Karpas-422 (cell line): ENCODE measurements around the gene OPN4. TPM values are rescaled to one million over a fixed set of nuclear protein-coding genes. Genes with fewer than 3 reads are reported as not detected.
"Not testable (repeated sequence)": the region's sequence is repeated elsewhere in the genome, so short reads cannot be mapped to it uniquely, and the experiment has no call there.

Experiments
- DNase-seq: peaks from one replicate; pipeline ENCODE4 v3.0.0-alpha.2; 2015
- H2AFZ ChIP-seq: fragments of 200-600 bp; sonication (generic); 2 replicates; pipeline ENCODE4 v1.6.1; 2014; ENCODE audit warnings: antibody characterized with exemption, low read length, mixed read lengths
- H3K27ac ChIP-seq: fragments of 200-600 bp; sonication (generic); 2 replicates; pipeline ENCODE4 v1.5.1; 2014; ENCODE audit warnings: mild to moderate bottlenecking, low read length, moderate library complexity
- H3K27me3 ChIP-seq: fragments of 200-600 bp; sonication (generic); 2 replicates; pipeline ENCODE4 v1.6.1; 2014; ENCODE audit warnings: low read length, mixed read lengths
- H3K36me3 ChIP-seq: fragments of 200-600 bp; sonication (generic); 2 replicates; pipeline ENCODE4 v1.6.1; 2014; ENCODE audit warnings: low read length, mixed read lengths; ENCODE audit not compliant: insufficient read depth
- H3K4me1 ChIP-seq: fragments of 200-600 bp; sonication (generic); 2 replicates; pipeline ENCODE4 v1.6.1; 2014; ENCODE audit warnings: mild to moderate bottlenecking, low read length, mixed read lengths
- H3K4me2 ChIP-seq: fragments of 200-600 bp; sonication (generic); 2 replicates; pipeline ENCODE4 v1.6.1; 2014; ENCODE audit warnings: low read length, low read depth, mild to moderate bottlenecking; ENCODE audit not compliant: poor library complexity, severe bottlenecking
- H3K4me3 ChIP-seq: fragments of 200-600 bp; sonication (generic); 2 replicates; pipeline ENCODE4 v1.5.1; 2014; ENCODE audit warnings: mild to moderate bottlenecking, antibody characterized with exemption, low read length, mixed read lengths
- H3K79me2 ChIP-seq: fragments of 200-600 bp; sonication (generic); 2 replicates; pipeline ENCODE4 v1.6.1; 2014; ENCODE audit warnings: mild to moderate bottlenecking, low read length, mixed read lengths
- H3K9ac ChIP-seq: fragments of 200-600 bp; sonication (generic); 2 replicates; pipeline ENCODE4 v1.6.0; 2014; ENCODE audit warnings: low read length
- H3K9me2 ChIP-seq: fragments of 200-600 bp; sonication (generic), shearing (Covaris generic); replicated peaks from 2 replicates; pipeline ENCODE4 v1.6.0; 2014; ENCODE audit warnings: mild to moderate bottlenecking, low read length, moderate library complexity; ENCODE audit not compliant: insufficient read depth
- H3K9me3 ChIP-seq: fragments of 300-700, 200-600 bp; sonication (generic); 2 replicates; pipeline ENCODE4 v1.6.1; 2014; ENCODE audit warnings: low read length, mixed read lengths
- H4K20me1 ChIP-seq: fragments of 200-600 bp; sonication (generic); 2 replicates; pipeline ENCODE4 v1.6.1; 2014; ENCODE audit warnings: mild to moderate bottlenecking, antibody characterized with exemption, low read length, low read depth; ENCODE audit not compliant: insufficient read depth
- total RNA-seq: library from RNA; depleted of rRNA; stranded (reverse); fragments of >200 nt; shearing (Covaris generic); gene quantifications from 2 replicates; pipeline ENCODE4 v1.2.3, GENCODE V29; 2014; ENCODE audit warnings: low replicate concordance

OPN4 gene
- total RNA-seq, 1 experiment from 2014 or later = not detected

DNA sequence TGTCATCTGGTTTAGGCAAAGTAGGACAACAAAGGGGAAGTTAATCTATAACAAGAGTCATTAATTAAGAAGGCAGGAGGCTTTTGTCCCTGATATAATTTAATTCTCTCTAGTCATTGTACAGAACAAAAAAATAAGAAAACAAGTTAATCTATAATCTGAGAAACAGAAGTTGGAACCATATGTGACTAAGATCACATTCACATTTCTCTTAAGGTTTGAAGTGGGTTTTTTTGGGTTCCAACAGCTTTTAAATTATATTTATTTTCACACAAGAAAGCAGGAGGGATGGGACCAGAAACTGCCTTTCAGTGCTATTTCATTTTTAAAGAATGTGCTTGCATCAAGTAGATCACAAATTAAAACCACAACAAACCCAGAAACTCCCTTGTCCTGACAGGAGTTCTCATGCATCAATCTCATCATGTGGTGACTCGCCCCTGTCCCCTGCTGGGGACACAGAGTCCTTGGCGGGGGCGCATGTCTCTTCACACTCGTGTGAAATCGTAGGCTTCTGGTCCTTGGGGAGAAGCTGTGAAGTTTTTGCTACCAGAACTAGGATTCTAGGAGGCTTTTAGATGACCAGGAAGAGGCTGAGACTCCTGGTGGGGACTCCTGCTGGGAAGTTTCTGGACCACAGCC, 10.1 kb upstream of the OPN4 start:
- Histone ChIP-seq H3K4me1 (peaks cover 27% of the 10 kb centered on the region), H3K27me3 (no peaks in the 10 kb centered on the region), H3K79me2 (no peaks in the 10 kb centered on the region), H3K27ac (peak overlapping the region; percentile 87), H3K4me2 (peak overlapping the region; percentile 71), H3K9me3 (no peaks in the 10 kb centered on the region), H2AFZ (peak overlapping the region; percentile 82; the same call in 1 of the 2 replicates), H3K9me2 (no peaks in the 10 kb centered on the region), H3K36me3 (no peaks in the 10 kb centered on the region), H3K9ac (peak overlapping the region; percentile 61), H4K20me1 (no peaks in the 10 kb centered on the region), H3K4me3 (peak overlapping the region; percentile 55)
- DNase-seq = peak; percentile 62

DNA sequence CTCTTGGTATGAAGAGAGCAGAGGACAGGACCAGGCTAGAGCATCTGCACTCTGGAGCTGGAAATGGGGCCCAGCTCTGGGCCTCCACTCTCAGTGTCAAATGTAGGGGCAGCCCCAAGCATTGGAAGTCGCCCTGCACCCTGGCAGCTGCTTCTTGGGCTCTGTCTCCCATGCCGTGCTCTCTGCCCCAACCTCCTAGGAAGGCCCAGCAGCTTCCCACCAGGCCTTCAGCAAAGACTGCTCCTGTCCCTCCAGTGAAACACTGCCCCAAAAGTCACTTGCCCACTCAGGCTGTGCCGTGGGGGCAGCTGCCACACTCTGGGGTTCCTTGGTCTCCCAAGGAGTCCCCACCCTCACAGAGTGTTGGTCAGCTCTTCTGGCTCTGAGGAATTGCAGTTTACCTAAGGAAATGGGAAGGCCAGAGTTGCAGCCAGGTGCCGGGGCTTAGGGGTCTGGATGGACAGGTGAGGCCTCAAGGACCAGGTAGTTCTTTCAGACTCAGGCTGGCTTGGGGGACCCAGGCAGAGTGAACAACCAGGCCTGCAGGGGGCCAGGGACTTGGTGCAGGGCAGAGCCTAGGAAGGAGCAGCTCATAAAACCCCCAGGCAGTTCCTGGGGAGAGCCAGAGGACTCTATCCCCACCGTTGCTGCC, 9.4 kb upstream of the OPN4 start:
- Histone ChIP-seq H3K9me3 (no peaks in the 10 kb centered on the region), H3K27ac (peak overlapping the region; percentile 87), H3K27me3 (no peaks in the 10 kb centered on the region), H3K36me3 (no peaks in the 10 kb centered on the region), H3K9ac (peak overlapping the region; percentile 61), H3K79me2 (no peaks in the 10 kb centered on the region), H4K20me1 (no peaks in the 10 kb centered on the region), H3K9me2 (no peaks in the 10 kb centered on the region), H3K4me2 (peak overlapping the region; percentile 71), H2AFZ (peak overlapping the region; percentile 82; the same call in 1 of the 2 replicates), H3K4me1 (peaks cover 27% of the 10 kb centered on the region), H3K4me3 (no peak overlapping the region)
- no peak for DNase-seq

DNA sequence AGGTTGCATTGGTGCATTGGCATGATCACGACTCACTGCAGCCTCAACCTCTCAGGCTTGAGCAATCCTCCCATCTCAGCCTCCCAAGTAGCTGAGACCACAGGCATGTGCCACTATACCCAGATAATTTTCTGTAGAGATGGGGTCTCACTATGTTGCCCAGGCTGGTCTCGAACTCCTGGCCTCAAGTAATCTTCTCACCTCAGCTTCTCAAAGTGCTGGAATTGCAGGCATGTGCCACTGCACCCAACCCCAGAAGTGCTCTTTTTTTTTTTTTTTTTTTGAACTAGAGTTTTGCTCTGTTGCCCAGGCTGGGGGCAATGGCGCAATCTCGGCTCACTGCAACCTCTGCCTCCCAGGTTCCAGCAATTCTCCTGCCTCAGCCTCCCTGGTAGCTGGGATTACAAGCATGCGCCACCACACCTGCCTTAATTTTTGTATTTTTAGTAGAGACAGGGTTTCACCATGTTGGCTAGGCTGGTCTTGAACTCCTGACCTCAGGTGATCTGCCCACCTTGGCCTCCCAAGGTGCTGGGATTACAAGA, 8.7 kb upstream of the OPN4 start:
- not testable (repeated sequence) for H3K9me2 ChIP-seq, H3K36me3 ChIP-seq, H3K27ac ChIP-seq, H3K79me2 ChIP-seq, DNase-seq, H3K4me2 ChIP-seq, H3K27me3 ChIP-seq, H3K9ac ChIP-seq, H2AFZ ChIP-seq, H3K9me3 ChIP-seq, H3K4me3 ChIP-seq, H4K20me1 ChIP-seq
- peaks cover 27% of the 10 kb centered on the region for H3K4me1 ChIP-seq

DNA sequence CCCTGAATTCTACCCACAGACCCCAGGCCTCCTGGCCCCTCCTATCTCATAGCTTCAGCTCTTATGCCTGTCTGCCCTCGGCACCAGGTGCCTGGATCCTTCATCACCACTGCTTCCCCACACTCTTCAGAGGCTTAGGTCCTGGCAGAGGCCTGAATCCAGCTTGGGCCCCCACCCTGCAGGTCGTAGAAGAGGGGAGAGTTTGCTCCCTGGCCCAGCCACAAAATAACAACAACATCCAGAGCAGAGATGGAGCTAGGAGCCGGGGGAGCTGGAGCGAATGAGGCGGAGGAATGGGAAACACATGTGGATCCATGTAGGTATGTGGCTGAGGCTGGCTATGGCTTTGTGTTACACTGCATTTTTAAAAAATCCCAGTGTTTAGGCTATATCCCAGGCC, 7.8 kb upstream of the OPN4 start:
- no peak overlapping the region for H2AFZ ChIP-seq
- no peaks in the 10 kb centered on the region for H4K20me1 ChIP-seq
- no peak for DNase-seq

DNA sequence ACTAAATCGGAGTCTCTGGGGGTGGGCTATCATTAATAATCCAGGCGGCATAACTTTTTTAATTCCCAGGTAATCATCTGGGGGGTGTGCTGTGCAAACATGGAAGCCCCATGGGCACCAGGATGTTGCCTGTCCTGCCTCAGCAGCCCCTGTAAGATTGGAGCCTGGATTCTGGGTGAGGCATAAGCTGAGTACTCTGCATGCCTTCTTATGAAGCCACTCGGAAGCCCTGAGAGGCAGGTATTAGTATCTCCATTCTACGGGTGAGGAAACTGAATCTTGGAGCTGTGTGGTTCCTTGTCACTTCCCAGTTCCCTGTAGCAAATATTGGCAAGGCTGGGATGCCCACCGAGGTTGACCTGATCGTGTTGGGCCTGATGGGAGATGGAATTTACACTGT, 7.4 kb upstream of the OPN4 start:
- no peaks in the 10 kb centered on the region for H3K9me3 ChIP-seq
- peaks cover 27% of the 10 kb centered on the region for H3K4me1 ChIP-seq
- no peaks in the 10 kb centered on the region for H3K36me3 ChIP-seq
- no peak overlapping the region for H2AFZ ChIP-seq
- no peak overlapping the region for H3K4me2 ChIP-seq
- no peaks in the 10 kb centered on the region for H3K27me3 ChIP-seq
- H4K20me1 ChIP-seq = no peaks in the 10 kb centered on the region
- no peak overlapping the region for H3K9ac ChIP-seq
- no peaks in the 10 kb centered on the region for H3K9me2 ChIP-seq
- no peak overlapping the region for H3K27ac ChIP-seq
- H3K4me3 ChIP-seq = no peak overlapping the region
- DNase-seq = no peak
- H3K79me2 ChIP-seq = no peaks in the 10 kb centered on the region

More for the DNA sequence above, 7.8 kb upstream of the OPN4 start:
- no peak overlapping the region for H3K4me2 ChIP-seq
- no peaks in the 10 kb centered on the region for H3K9me2 ChIP-seq
- no peaks in the 10 kb centered on the region for H3K36me3 ChIP-seq
- no peaks in the 10 kb centered on the region for H3K79me2 ChIP-seq
- H3K9ac ChIP-seq = no peak overlapping the region
- no peak overlapping the region for H3K4me3 ChIP-seq
- H3K4me1 ChIP-seq = peaks cover 27% of the 10 kb centered on the region
- H3K9me3 ChIP-seq = no peaks in the 10 kb centered on the region
- H3K27ac ChIP-seq = no peak overlapping the region
- no peaks in the 10 kb centered on the region for H3K27me3 ChIP-seq

DNA sequence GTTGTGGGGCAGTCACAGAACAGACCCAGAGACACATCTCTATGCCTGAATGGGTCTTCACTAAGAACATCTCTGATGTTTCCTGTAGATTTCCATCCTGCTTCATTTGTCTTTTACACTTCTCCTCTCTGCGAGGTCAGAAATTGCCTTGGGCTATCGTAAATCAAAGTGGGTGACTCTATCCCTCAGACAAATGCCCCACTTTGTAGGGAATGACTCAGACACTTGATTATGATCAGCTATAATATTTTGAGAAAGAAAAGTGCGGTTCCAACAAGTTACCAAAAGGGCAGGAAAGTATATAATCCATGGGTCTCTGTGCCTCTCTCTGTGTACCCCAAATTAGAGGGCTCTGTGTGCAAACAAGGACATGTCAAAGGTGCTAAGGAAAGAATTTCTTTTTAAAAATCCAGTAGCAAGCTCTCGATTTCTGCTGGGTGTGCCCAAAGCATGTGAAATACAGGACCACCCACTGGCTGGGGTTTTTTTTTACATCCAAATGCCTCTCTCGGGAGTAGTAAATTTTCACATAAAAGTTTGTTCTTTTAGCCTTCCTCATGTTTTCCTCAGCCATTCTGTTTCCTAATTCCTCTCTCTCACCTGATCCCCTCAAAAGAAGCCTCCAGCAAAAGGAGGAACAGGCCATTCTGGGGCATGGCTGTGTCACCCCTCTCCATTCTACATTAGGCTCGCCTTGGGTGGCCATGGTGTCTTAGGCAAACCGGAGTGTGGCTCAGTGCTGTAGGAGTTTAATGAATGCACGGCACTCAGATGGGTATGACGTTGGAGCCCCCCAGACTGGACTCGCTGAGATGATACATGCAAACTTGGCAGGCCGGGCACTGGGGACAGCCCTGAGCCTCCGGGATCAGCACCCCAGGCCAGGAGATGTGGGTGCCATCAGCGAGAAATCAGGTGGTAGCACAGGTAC, 6.3 kb upstream of the OPN4 start:
- Histone ChIP-seq H3K36me3 (no peaks in the 10 kb centered on the region), H3K9ac (no peak overlapping the region), H3K27me3 (no peaks in the 10 kb centered on the region), H3K4me3 (no peak overlapping the region), H2AFZ (no peak overlapping the region), H3K4me1 (peaks cover 22% of the 10 kb centered on the region), H3K9me3 (no peaks in the 10 kb centered on the region), H3K79me2 (no peaks in the 10 kb centered on the region), H4K20me1 (no peaks in the 10 kb centered on the region), H3K9me2 (no peaks in the 10 kb centered on the region), H3K4me2 (no peak overlapping the region), H3K27ac (no peak overlapping the region)
- no peak for DNase-seq

DNA sequence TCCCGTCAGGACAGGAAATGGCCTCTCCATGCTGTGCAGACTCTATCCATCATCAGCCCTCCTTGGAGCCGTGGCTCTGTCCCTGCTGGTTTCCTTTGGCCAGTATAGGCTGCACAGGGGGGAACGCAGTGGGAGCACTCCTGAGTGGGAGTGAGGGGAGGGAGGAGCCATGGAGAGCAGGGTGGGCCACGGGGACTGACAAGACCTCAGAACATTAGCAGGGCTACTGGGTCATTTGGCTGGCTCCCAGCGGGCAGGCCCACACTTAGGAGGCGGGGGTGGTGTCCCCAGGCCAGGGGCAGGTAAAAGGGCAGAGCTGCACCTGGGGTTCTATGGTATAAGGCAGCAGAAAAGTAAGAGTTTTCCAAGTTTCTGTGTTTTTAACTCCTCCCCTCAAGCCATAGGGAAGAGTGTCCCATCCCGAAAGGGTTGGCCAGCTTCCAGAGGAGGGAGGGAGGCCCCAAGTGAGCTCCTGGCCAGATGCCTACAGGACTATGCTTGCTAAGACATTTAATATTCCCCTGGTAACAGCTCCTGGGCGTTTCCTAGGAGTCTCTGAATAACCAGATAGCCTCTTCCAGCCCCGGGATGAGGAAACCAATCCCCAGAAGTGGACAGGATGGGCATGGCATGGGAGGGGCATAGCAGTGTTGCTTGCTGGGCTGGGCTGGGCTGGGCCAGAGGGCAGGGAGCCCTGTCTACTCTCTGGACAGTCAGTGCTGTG, 5.5 kb upstream of the OPN4 start:
- DNase-seq = no peak
- Histone ChIP-seq H3K36me3 (no peaks in the 10 kb centered on the region), H3K4me2 (no peak overlapping the region), H3K79me2 (no peaks in the 10 kb centered on the region), H3K27me3 (no peaks in the 10 kb centered on the region), H3K9ac (no peak overlapping the region), H3K27ac (no peak overlapping the region), H3K4me3 (no peak overlapping the region), H3K4me1 (peaks cover 14% of the 10 kb centered on the region), H3K9me3 (no peaks in the 10 kb centered on the region), H3K9me2 (no peaks in the 10 kb centered on the region), H4K20me1 (no peaks in the 10 kb centered on the region), H2AFZ (no peak overlapping the region)
